GM10847 (cell line): ENCODE data around the gene CFAP97.

Source experiments
- POLR2A ChIP-seq: IDR thresholded peaks from 2 replicates; pipeline ENCODE4 v1.6.1; 2011; ENCODE audit not compliant: insufficient read length; ENCODE audit errors: extremely low read depth

Gene CFAP97

GRCh38 chr4:185209031-185209851 is 5.4 kb upstream of the CFAP97 start, which contains the start of gene SNX25:
Gene SNX25 (plus strand): TSS chr4:185209598. CDS start chr4:185209827, 229 bp downstream.
- peak; percentile 76 for TF ChIP-seq POLR2A

DNA sequence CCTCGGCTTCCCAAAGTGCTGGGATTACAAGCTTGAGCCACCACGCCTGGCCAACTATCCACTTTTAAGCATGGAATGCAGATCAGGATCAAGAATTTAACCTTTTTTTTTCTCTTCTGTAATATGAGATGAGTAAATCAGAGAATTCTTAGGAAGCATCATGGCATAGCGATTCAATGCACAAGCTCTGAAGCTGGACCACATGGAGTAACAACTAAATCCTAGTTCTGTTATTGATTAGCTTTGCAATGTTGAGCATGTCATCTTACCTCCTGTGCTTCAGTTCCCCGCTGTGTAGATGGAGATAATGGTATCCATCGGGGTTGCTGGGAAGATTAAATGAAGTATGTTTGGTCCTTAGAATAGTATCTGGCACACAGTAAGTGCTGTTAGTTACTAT is 3.7 kb upstream of the CFAP97 start:
- TF ChIP-seq POLR2A: no peak

DNA sequence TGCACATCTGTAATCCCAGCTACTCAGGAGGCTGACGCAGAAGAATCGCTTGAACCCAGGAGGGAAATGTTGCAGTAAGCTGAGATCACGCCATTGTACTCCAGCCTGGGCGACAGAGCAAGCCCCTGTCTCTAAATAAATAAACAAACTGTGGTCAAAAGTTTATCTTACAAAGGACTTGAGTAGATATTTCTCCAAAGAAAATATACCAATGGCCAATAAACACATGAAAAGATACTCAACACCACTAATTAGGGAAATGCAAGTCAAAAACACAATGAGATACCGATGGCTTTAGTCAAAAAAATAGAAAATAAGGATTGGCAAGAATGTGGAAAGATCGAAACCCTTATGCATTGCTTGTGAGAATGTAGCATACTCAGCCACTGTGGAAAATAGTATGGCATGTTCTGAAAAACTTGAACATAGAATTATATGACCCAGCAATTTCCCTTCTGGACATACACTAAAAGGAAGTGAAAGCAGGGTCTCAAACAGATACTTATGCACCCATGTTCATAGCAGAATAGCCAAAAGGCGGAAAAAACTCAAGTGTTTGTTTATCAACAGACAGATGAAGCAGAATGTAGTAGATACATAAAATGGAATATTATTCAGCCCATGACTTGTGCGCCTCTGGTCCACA is 2.0 kb upstream of the CFAP97 start:
- TF ChIP-seq POLR2A: no peak

DNA sequence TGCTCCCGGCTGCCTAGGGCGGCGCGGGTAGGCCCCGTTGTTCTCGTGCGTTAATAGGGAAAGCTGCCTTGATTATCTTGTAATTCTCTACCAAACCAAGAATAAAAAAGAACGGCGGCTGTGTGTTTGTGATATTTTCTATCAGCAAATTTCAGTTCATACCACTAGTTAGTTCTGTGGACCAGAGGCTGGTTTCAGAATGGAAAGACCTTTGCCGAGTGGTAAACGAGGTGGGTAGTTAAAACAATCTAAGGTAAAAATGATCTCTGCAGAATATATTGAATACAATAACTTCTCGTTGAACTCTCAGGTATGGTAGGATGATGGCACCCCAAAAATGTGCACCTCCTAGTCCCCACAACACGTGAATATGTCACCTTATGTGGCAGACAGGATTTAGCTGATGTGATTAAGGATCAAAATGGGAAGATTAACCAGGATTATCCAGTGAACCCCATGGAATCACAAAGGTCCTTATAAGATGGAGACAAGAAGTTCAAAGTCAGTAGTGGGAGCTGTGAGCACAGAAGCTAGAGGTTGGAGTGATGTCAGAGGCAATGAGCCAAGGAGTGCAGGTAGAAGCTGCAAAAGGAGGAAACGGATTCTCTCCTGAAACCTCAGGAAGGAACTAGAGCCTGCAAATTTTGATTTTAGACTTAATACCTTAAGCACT is 574 bp upstream of the CFAP97 start:
- TF ChIP-seq POLR2A: no peak

- no peak for TF ChIP-seq POLR2A
Measured at GRCh38 chr4:185202984-185203485, 765 bp downstream of the CFAP97 start.

DNA sequence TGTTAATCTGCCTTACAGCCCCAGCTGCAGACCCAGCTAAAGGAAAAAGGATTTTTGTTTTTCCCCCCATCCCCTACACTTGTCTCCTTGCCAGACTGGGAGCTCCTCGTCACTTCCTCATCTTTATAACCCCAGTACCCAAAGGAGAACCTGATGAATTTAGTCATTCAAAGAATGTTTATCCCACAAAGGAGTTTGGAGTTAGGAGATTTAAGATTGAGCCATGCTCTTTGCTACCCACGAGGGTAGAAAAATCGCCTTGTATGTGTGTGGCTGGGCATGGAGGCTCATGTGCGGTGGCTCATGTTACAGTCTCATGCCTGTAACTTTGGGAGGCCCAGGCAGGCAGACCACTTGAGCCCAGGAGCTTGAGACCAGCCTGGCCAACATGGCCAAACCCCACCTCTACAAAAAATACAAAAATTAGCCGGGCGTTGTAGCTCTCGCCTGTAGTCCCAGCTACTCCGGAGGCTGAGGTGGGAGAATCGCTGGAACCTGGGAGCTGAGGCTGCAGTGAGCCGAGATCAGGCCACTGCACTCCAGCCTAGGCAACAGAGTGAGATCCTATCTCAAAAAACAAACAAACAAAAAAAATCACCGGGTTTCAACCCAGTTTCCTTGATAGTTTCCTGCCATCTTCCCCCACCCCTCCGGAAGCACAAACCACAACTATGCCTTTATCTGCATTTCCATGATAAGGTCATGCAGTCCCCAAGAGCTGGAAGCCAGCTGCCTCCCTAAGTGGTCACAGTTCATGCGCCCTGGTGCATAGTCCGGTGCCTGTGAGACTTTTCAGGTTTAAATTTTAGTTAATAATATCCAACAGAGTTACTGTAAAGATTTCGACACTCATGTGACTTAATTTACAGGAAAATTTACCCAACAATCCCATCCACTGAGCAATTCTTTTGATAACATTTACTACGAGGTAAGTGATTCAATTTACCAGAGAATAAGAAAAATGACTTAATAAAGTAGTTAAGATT is 1.5 kb downstream of the CFAP97 start:
- no peak for TF ChIP-seq POLR2A

GRCh38 chr4:185196437-185196836 is 7.4 kb downstream of the CFAP97 start:
- no peak for TF ChIP-seq POLR2A

GRCh38 chr4:185194924-185195888 is 8.6 kb downstream of the CFAP97 start:
- no peak for TF ChIP-seq POLR2A

DNA sequence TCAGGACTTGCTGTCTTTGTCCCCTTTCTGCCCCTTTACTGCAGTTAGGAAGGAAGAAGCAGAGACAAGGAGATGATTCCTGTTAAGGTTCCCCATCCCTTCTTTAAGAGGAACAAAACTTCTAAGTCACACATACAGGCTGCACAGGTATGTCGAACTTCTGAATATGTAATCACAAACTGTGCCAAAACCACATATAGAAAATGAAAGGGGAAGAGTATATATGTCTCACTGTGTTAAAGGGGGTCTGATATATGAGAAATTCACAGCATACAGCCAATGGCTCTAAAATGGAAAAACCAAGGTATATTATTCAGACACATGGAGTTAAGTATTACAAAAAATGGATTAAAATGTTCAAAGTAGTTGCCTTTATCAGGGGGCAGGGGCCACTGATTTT is 11.7 kb downstream of the CFAP97 start:
- no peak for TF ChIP-seq POLR2A

DNA sequence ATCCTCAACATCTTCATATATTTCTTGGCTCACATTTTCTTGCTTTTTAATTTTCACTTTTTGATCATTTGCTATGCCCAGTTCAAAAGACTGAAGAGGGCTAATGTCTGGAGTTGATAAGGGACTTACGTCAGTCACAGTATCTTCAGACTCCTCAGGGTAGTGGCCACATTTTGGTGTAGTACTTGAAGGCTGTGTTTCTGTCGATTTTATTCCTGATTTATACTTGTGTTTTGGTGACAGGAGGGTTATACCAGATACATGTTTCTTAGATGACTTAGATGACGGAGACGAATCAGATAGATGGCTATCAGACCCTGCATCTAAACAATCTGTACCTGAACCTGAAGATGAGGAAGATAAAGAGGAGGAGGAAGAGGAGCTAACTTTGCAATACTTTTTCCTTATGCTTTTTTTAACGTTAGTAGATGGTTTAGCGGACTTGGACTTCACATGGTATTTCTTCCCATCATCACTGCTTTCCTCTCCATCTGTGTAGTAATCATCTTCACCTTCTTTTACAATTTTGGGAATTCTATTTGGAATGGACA is 13.4 kb downstream of the CFAP97 start:
- no peak for TF ChIP-seq POLR2A

DNA sequence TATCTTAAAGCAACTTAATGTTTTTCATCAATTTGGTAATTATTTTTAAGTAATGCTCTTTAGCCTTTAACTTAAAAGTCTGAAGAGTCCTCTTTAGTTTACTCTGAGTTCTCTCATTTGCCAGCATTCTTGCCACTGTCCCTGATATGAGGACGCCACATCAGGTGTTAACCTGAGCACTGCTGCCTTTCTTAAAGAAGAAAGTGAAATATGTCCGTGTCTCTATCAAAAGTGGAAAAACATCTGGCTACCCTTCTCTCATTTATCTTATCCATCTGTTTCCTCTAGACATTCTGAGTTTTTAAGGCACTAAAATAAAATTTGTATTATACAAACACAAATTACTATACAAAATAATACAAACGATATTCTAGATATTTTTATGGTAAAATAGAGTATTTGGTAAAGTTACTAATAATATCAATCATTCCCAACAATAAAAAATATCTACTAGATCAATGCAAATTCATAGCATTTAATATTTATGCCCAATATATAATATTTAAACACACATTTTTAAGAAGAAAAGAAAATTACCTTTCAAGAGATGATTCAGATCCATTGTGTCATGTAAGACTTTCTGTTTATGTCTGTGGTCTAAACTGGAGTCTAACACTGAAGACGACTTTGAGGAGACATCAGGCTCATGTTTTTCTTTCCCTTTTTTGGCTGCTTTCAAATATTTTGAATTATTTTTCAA is 14.0 kb downstream of the CFAP97 start:
- no peak for TF ChIP-seq POLR2A

DNA sequence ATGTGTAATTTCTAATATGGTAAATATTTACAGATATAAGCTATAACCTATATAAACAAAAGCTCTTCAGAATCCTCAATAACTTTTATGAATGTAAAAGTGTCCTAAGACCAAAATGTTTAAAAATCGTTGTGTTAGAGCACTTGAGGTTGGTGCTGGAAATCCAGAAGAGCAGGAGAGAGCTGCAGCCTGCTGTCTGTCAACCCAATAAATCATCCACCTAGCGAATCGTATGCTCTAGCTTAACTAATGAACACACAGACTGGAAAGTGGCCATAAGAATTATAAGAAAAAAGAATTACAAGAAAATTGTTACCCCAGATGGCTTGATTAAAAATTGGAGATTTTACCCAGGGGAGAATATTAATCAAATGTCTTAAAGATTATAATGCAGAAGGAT is 17.0 kb downstream of the CFAP97 start:
- no peak for TF ChIP-seq POLR2A
